HEK293 (cell line): ENCODE results near the gene CRTAC1.

ENCODE experiments used
- CTCF ChIA-PET: fragments of 350-600 bp; formaldehyde crosslinking; extraction: SDS; loops from one replicate; lab custom pipeline; 2021; ENCODE audit warnings: antibody characterized with exemption; lab: Yijun Ruan, JAX
- POLR2A ChIA-PET: fragments of 300-600 bp; formaldehyde crosslinking; extraction: SDS; loops from one replicate; lab custom pipeline; 2020; ENCODE audit warnings: antibody characterized with exemption, inconsistent platforms; lab: Yijun Ruan, JAX
- H3K27ac ChIP-seq: fragments of 200-500 bp; sonication (Bioruptor generic); 2 replicates; pipeline ENCODE4 v1.5.1; 2014; ENCODE audit warnings: low read depth, low read length, control low read depth, inconsistent platforms; ENCODE audit errors: extremely low read depth
- H3K36me3 ChIP-seq, 2 experiments: fragments of 200-500 bp in 1 of 2; sonication (Bioruptor generic) in 1 of 2; 1 replicate in 1 of 2; 2 replicates in 1 of 2; pipeline ENCODE4 v1.5.1; 2014 to 2017; ENCODE audit warnings: inconsistent platforms in 2 of 2, low read length in 2 of 2; ENCODE audit not compliant: control insufficient read depth in 2 of 2, insufficient read depth in 1 of 2
- H3K4me1 ChIP-seq: fragments of 200-500 bp; sonication (Bioruptor generic); 2 replicates; pipeline ENCODE4 v1.5.1; 2014; ENCODE audit warnings: mild to moderate bottlenecking, low read length, inconsistent platforms; ENCODE audit not compliant: control insufficient read depth, insufficient read depth
- H3K4me3 ChIP-seq: 2 replicates; pipeline ENCODE4 v1.5.1; 2011; ENCODE audit warnings: low read depth, mild to moderate bottlenecking, control low read depth, low read length, moderate library complexity
- H3K9me3 ChIP-seq: fragments of 200-500 bp; sonication (Bioruptor generic); 2 replicates; pipeline ENCODE4 v1.5.1; 2014; ENCODE audit warnings: low read depth, low read length, inconsistent platforms; ENCODE audit not compliant: control insufficient read depth, insufficient read depth
- EGR2 ChIP-seq: fragments of 450-650 bp; formaldehyde crosslinking; IDR thresholded peaks from 2 replicates; pipeline ENCODE4 v1.5.1; 2016; ENCODE audit warnings: low read depth, missing biosample characterization, missing genetic modification characterization
- GLI2 ChIP-seq: fragments of 450-650 bp; formaldehyde crosslinking; IDR thresholded peaks from 2 replicates; pipeline ENCODE4; 2017; ENCODE audit warnings: missing biosample characterization, missing genetic modification characterization, low read depth, borderline replicate concordance
- GLI4 ChIP-seq: fragments of 450-650 bp; formaldehyde crosslinking; IDR thresholded peaks from 2 replicates; pipeline ENCODE4 v1.5.1; 2016; ENCODE audit warnings: missing biosample characterization, missing genetic modification characterization
- RBAK ChIP-seq: fragments of 450-650 bp; formaldehyde crosslinking; IDR thresholded peaks from 2 replicates; pipeline ENCODE4 v1.5.1; 2016; ENCODE audit warnings: missing biosample characterization, missing genetic modification characterization
- SP2 ChIP-seq: fragments of 450-650 bp; formaldehyde crosslinking; IDR thresholded peaks from 2 replicates; pipeline ENCODE4 v1.5.1; 2016; ENCODE audit warnings: missing biosample characterization, missing genetic modification characterization
- SP3 ChIP-seq: fragments of 450-650 bp; formaldehyde crosslinking; IDR thresholded peaks from 2 replicates; pipeline ENCODE4 v1.5.1; 2016; ENCODE audit warnings: missing biosample characterization, missing genetic modification characterization
- WT1 ChIP-seq: fragments of 450-650 bp; formaldehyde crosslinking; IDR thresholded peaks from 2 replicates; pipeline ENCODE4 v1.5.1; 2016; ENCODE audit warnings: missing biosample characterization, missing genetic modification characterization
- YY2 ChIP-seq: fragments of 450-650 bp; formaldehyde crosslinking; IDR thresholded peaks from 2 replicates; pipeline ENCODE4 v1.5.1; 2016; ENCODE audit warnings: missing biosample characterization, missing genetic modification characterization
- ZBTB48 ChIP-seq: fragments of 450-650 bp; formaldehyde crosslinking; IDR thresholded peaks from 2 replicates; pipeline ENCODE4 v1.5.1; 2016; ENCODE audit warnings: missing biosample characterization, missing genetic modification characterization
- ZEB2 ChIP-seq: fragments of 450-650 bp; formaldehyde crosslinking; IDR thresholded peaks from 2 replicates; pipeline ENCODE4 v1.5.1; 2016; ENCODE audit warnings: missing biosample characterization, missing genetic modification characterization
- ZFP41 ChIP-seq: fragments of 450-650 bp; formaldehyde crosslinking; IDR thresholded peaks from 2 replicates; pipeline ENCODE4 v1.5.1; 2016; ENCODE audit warnings: missing biosample characterization, missing genetic modification characterization, borderline replicate concordance
- ZNF132 ChIP-seq: fragments of 450-650 bp; formaldehyde crosslinking; IDR thresholded peaks from 2 replicates; pipeline ENCODE4 v1.5.1; 2017; ENCODE audit warnings: missing biosample characterization, missing genetic modification characterization, borderline replicate concordance
- ZNF366 ChIP-seq: fragments of 450-650 bp; formaldehyde crosslinking; conservative IDR thresholded peaks from 2 replicates; pipeline ENCODE4 v1.5.1; 2016; ENCODE audit warnings: missing biosample characterization, missing genetic modification characterization
- ZNF501 ChIP-seq: fragments of 450-650 bp; formaldehyde crosslinking; IDR thresholded peaks from 2 replicates; pipeline ENCODE4 v1.5.1; 2016; ENCODE audit warnings: missing biosample characterization, missing genetic modification characterization
- ZNF513 ChIP-seq: fragments of 450-650 bp; IDR thresholded peaks from 2 replicates; pipeline ENCODE4 v1.5.1; 2018; ENCODE audit warnings: missing biosample characterization, missing genetic modification characterization
- ZNF514 ChIP-seq: fragments of 450-650 bp; formaldehyde crosslinking; IDR thresholded peaks from 2 replicates; pipeline ENCODE4 v1.5.1; 2016; ENCODE audit warnings: missing biosample characterization, missing genetic modification characterization
- ZNF530 ChIP-seq: fragments of 450-650 bp; formaldehyde crosslinking; IDR thresholded peaks from 2 replicates; pipeline ENCODE4 v1.5.1; 2016; ENCODE audit warnings: low read depth, missing biosample characterization, missing genetic modification characterization
- ZNF585B ChIP-seq: fragments of 450-650 bp; formaldehyde crosslinking; IDR thresholded peaks from 2 replicates; pipeline ENCODE4 v1.5.1; 2016; ENCODE audit warnings: missing biosample characterization, missing genetic modification characterization
- ZNF623 ChIP-seq: fragments of 450-650 bp; formaldehyde crosslinking; IDR thresholded peaks from 2 replicates; pipeline ENCODE4 v1.5.1; 2016; ENCODE audit warnings: missing biosample characterization, missing genetic modification characterization
- ZNF639 ChIP-seq: fragments of 450-650 bp; formaldehyde crosslinking; IDR thresholded peaks from 2 replicates; pipeline ENCODE4 v1.5.1; 2016; ENCODE audit warnings: missing biosample characterization, missing genetic modification characterization
- ZNF701 ChIP-seq: fragments of 450-650 bp; formaldehyde crosslinking; IDR thresholded peaks from 2 replicates; pipeline ENCODE4 v1.5.1; 2016; ENCODE audit warnings: missing biosample characterization, missing genetic modification characterization
- ZNF785 ChIP-seq: fragments of 450-650 bp; formaldehyde crosslinking; IDR thresholded peaks from 2 replicates; pipeline ENCODE4 v1.5.1; 2016; ENCODE audit warnings: missing biosample characterization, missing genetic modification characterization
- TF ChIP-seq, protein P1 (sequence below): fragments of 450-650 bp; formaldehyde crosslinking; IDR thresholded peaks from 2 replicates; pipeline ENCODE4 v1.5.1; 2016; ENCODE audit warnings: missing biosample characterization, missing genetic modification characterization, borderline replicate concordance
- TF ChIP-seq, protein P2 (sequence below): fragments of 450-650 bp; formaldehyde crosslinking; IDR thresholded peaks from 2 replicates; pipeline ENCODE4 v1.5.1; 2016; ENCODE audit warnings: missing biosample characterization, missing genetic modification characterization
- TF ChIP-seq, protein P3 (sequence below): fragments of 450-650 bp; formaldehyde crosslinking; IDR thresholded peaks from 2 replicates; pipeline ENCODE4 v1.5.1; 2017; ENCODE audit warnings: missing biosample characterization, mild to moderate bottlenecking, missing genetic modification characterization, moderate library complexity

Gene CRTAC1

GRCh38 chr10:97896756-97897358, 133.6 kb downstream of the CRTAC1 start:
- no peak overlapping the region for H3K4me3 ChIP-seq
- POLR2A ChIA-PET: interaction anchor here (1.0 kb wide), 1 partner anchor 8 kb away, joined by 3 read pairs; no protein-coding TSS in a partner anchor
- no peaks in the 10 kb centered on the region for H3K9me3 ChIP-seq
- CTCF ChIA-PET: interaction anchor here (1.2 kb wide), 1 partner anchor 12 kb away, joined by 3 read pairs; no protein-coding TSS in a partner anchor
- no peaks in the 10 kb centered on the region for H3K4me1 ChIP-seq
- no peaks in the 10 kb centered on the region for H3K36me3 ChIP-seq
- H3K27ac ChIP-seq: no peak overlapping the region
- no peak for TF ChIP-seq ZNF785 (tag by site-specific recombination)
- no peak for TF ChIP-seq ZNF366 (tag by site-specific recombination)
- TF ChIP-seq ZNF513 (tag by site-specific recombination): no peak
- no peak for TF ChIP-seq GLI4 (tag by site-specific recombination)
- no peak for TF ChIP-seq RBAK (tag by site-specific recombination)
- TF ChIP-seq, protein P1, sequence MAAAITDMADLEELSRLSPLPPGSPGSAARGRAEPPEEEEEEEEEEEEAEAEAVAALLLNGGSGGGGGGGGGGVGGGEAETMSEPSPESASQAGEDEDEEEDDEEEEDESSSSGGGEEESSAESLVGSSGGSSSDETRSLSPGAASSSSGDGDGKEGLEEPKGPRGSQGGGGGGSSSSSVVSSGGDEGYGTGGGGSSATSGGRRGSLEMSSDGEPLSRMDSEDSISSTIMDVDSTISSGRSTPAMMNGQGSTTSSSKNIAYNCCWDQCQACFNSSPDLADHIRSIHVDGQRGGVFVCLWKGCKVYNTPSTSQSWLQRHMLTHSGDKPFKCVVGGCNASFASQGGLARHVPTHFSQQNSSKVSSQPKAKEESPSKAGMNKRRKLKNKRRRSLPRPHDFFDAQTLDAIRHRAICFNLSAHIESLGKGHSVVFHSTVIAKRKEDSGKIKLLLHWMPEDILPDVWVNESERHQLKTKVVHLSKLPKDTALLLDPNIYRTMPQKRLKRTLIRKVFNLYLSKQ (tag by site-specific recombination): no peak
- TF ChIP-seq ZEB2 (tag by site-specific recombination): no peak
- no peak for TF ChIP-seq ZNF585B (tag by site-specific recombination)
- TF ChIP-seq ZBTB48 (tag by site-specific recombination): no peak
- TF ChIP-seq ZNF701: no peak
- no peak for TF ChIP-seq WT1
- no peak for TF ChIP-seq ZNF530 (tag by site-specific recombination)
- TF ChIP-seq ZNF501 (tag by site-specific recombination): no peak
- no peak for TF ChIP-seq ZNF623 (tag by site-specific recombination)
- no peak for TF ChIP-seq ZNF132 (tag by site-specific recombination)
- TF ChIP-seq YY2 (tag by site-specific recombination): no peak
- TF ChIP-seq ZFP41: no peak
- TF ChIP-seq ZNF514 (tag by site-specific recombination): no peak
- TF ChIP-seq SP3 (tag by site-specific recombination): no peak
- TF ChIP-seq, protein P2, sequence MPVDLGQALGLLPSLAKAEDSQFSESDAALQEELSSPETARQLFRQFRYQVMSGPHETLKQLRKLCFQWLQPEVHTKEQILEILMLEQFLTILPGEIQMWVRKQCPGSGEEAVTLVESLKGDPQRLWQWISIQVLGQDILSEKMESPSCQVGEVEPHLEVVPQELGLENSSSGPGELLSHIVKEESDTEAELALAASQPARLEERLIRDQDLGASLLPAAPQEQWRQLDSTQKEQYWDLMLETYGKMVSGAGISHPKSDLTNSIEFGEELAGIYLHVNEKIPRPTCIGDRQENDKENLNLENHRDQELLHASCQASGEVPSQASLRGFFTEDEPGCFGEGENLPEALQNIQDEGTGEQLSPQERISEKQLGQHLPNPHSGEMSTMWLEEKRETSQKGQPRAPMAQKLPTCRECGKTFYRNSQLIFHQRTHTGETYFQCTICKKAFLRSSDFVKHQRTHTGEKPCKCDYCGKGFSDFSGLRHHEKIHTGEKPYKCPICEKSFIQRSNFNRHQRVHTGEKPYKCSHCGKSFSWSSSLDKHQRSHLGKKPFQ: no peak

DNA sequence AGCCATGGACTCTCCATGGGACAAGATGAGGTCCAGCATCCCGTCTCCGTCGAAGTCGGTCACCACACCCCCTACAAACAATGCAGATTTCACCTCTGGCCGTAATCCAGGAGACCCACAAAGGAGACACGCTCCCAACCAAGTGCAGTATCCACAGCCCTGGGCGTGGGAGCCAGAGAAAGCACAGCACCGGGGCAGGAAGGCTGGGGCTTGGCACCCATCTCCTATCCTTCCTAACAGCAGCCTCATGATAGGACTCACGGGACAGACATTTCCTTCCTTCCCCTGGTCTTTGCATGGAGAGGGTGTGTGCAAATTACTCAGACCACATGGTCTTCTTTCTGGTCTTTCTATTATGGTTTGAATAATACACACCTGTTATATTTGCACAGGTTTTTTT, 134.5 kb downstream of the CRTAC1 start:
- no peak for TF ChIP-seq ZNF639 (tag by site-specific recombination)
- no peak for TF ChIP-seq SP3 (tag by site-specific recombination)
- no peak for TF ChIP-seq EGR2 (tag by site-specific recombination)
- no peak for TF ChIP-seq SP2 (tag by site-specific recombination)
- TF ChIP-seq, protein P1 (tag by site-specific recombination): no peak
- TF ChIP-seq GLI2 (tag by site-specific recombination): no peak
- no peak for TF ChIP-seq ZNF514 (tag by site-specific recombination)
- TF ChIP-seq, protein P3, sequence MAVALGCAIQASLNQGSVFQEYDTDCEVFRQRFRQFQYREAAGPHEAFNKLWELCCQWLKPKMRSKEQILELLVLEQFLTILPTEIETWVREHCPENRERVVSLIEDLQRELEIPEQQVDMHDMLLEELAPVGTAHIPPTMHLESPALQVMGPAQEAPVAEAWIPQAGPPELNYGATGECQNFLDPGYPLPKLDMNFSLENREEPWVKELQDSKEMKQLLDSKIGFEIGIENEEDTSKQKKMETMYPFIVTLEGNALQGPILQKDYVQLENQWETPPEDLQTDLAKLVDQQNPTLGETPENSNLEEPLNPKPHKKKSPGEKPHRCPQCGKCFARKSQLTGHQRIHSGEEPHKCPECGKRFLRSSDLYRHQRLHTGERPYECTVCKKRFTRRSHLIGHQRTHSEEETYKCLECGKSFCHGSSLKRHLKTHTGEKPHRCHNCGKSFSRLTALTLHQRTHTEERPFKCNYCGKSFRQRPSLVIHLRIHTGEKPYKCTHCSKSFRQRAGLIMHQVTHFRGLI: no peak
- POLR2A ChIA-PET: no interaction called here
- CTCF ChIA-PET: interaction anchor here (1.2 kb wide), 1 partner anchor 13 kb away, joined by 3 read pairs; no protein-coding TSS in a partner anchor
- Histone ChIP-seq H3K36me3 (no peaks in the 10 kb centered on the region), H3K9me3 (no peaks in the 10 kb centered on the region), H3K27ac (no peak overlapping the region), H3K4me1 (peaks cover 3% of the 10 kb centered on the region; the same call in 1 of the 2 replicates), H3K4me3 (no peak overlapping the region)
